ENCODE data around the gene TAS1R1. TPM values are rescaled to one million over a fixed set of nuclear protein-coding genes. Genes with fewer than 3 reads are reported as not detected.
A peak's percentile ranks its signal among the peaks of the same experiment; 100 is the strongest.

TAS1R1 gene
- polyA plus RNA-seq, 1 donor (not counting 4 experiments of a cell fraction or from before 2014, with no cell fraction given) = not detected

DNA sequence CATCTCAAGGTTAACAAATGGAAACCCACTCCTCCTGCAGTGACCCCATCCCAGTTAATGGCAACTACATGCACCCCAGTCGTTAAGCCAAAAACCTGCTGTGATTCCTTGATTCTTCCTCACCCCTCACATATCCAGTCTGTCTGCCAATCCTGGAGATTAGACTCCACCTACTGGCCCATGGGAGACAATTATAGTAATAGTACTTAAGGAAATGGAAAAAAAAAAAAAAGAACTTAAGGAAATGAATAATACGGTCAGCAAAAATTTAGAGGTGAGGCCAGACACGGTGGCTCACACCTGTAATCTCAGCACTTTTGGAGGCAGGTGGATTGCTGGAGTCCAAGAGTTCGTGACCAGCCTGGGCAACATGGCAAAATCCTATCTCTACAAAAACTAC lies 7.8 kb upstream of the TAS1R1 start:
- Histone ChIP-seq H4K20me1 (ENCODE audit: control insufficient read depth, extremely low read depth, insufficient read depth, low read length) (no peaks in the 10 kb centered on the region), H2AFZ (ENCODE audit: control insufficient read depth, low read length) (no peak overlapping the region), H3K27ac (ENCODE audit: control insufficient read depth, insufficient read depth, low read length) (no peak overlapping the region), H3K79me2 (ENCODE audit: control insufficient read depth, insufficient read depth, low read length) (peaks cover 11% of the 10 kb centered on the region), H3K4me1 (ENCODE audit: control insufficient read depth, extremely low read depth, insufficient read depth, low read length) (peaks cover 31% of the 10 kb centered on the region), H3K4me2 (ENCODE audit: control insufficient read depth, extremely low read depth, insufficient read depth, low read depth, low read length) (no peak overlapping the region), H3K9me3 (ENCODE audit: control insufficient read depth, low read depth, low read length) (no peaks in the 10 kb centered on the region), H3K9ac (ENCODE audit: control insufficient read depth, extremely low read depth, insufficient read depth, low read length) (no peak overlapping the region), H3K4me3 (ENCODE audit: control insufficient read depth in 2 of 3, extremely low read depth in 1 of 3, insufficient read depth in 2 of 3, low read depth in 1 of 3, low read length in 3 of 3) (no peak overlapping the region), H3K36me3 (ENCODE audit: control insufficient read depth in 2 of 2, extremely low read depth in 1 of 2, insufficient read depth in 2 of 2, low read length in 2 of 2) (peaks cover 28 to 31% of the 10 kb centered on the region in 2 experiments), H3K27me3 (ENCODE audit: control insufficient read depth, extremely low read depth, insufficient read depth, low read length) (no peaks in the 10 kb centered on the region), H3K9me1 (ENCODE audit: control insufficient read depth, extremely low read depth, insufficient read depth, low read length) (no peaks in the 10 kb centered on the region)
- FAIRE-seq (no peak), DNase-seq (ENCODE audit: low read depth, low spot score) (no peak)
- dilution Hi-C loops (cut with MboI; ENCODE audit: extremely low pct_ligation_motif_present, low sequenced_read_pairs) = no loop called here
- peak in 2 of 3 experiments; percentile 7 to 18 for TF ChIP-seq CTCF (optimal IDR thresholded peaks at IDR 0.05 in 1 of 3, IDR thresholded peaks at IDR 0.05 in 1 of 3, conservative IDR thresholded peaks at IDR 0.05 in 1 of 3; ENCODE audit: extremely low read depth in 1 of 3, insufficient read depth in 2 of 3, low read length in 3 of 3)
- no peak for TF ChIP-seq EZH2 (IDR thresholded peaks at IDR 0.05; ENCODE audit: low read length)

- peak; percentile 76 for FAIRE-seq
- dilution Hi-C loops (cut with MboI; ENCODE audit: extremely low pct_ligation_motif_present, low sequenced_read_pairs) = no loop called here
- H3K27ac ChIP-seq (ENCODE audit: control insufficient read depth, insufficient read depth, low read length) = peak within 1 kb of the TSS; percentile 76
Measured at GRCh38 chr1:6554031-6554906, 838 bp upstream of the TAS1R1 start, which contains the start of gene NOL9. NOL9 (minus strand) TSS chr1:6554513; CDS start chr1:6554502, 11 bp downstream.

More at GRCh38 chr1:6554031-6554906, 838 bp upstream of the TAS1R1 start, which contains the start of gene NOL9:
- peak within 1 kb of the TSS; percentile 97 for H3K4me2 ChIP-seq (ENCODE audit: control insufficient read depth, extremely low read depth, insufficient read depth, low read depth, low read length)
- no peaks in the 10 kb centered on the region for H3K9me1 ChIP-seq (ENCODE audit: control insufficient read depth, extremely low read depth, insufficient read depth, low read length)
- DNase-seq (ENCODE audit: low read depth, low spot score) = peak; percentile 48
- H3K4me1 ChIP-seq (ENCODE audit: control insufficient read depth, extremely low read depth, insufficient read depth, low read length) = peaks cover 11% of the 10 kb centered on the region
- H3K4me3 ChIP-seq (ENCODE audit: control insufficient read depth in 2 of 3, extremely low read depth in 1 of 3, insufficient read depth in 2 of 3, low read depth in 1 of 3, low read length in 3 of 3) = peak within 1 kb of the TSS; percentile 94 to 100 (median 96)
- peak within 1 kb of the TSS; percentile 94 for H3K9ac ChIP-seq (ENCODE audit: control insufficient read depth, extremely low read depth, insufficient read depth, low read length)
- H3K9me3 ChIP-seq (ENCODE audit: control insufficient read depth, low read depth, low read length) = no peaks in the 10 kb centered on the region
- TF ChIP-seq CTCF (optimal IDR thresholded peaks at IDR 0.05 in 1 of 3, IDR thresholded peaks at IDR 0.05 in 1 of 3, conservative IDR thresholded peaks at IDR 0.05 in 1 of 3; ENCODE audit: extremely low read depth in 1 of 3, insufficient read depth in 2 of 3, low read length in 3 of 3) = peak; percentile 83 to 99 (median 87)
- TF ChIP-seq EZH2 (IDR thresholded peaks at IDR 0.05; ENCODE audit: low read length) = no peak
- peaks cover 6 to 14% of the 10 kb centered on the region in 2 experiments for H3K36me3 ChIP-seq (ENCODE audit: control insufficient read depth in 2 of 2, extremely low read depth in 1 of 2, insufficient read depth in 2 of 2, low read length in 2 of 2)
- H2AFZ ChIP-seq (ENCODE audit: control insufficient read depth, low read length) = peak within 1 kb of the TSS; percentile 91
- H3K79me2 ChIP-seq (ENCODE audit: control insufficient read depth, insufficient read depth, low read length) = peaks cover 28% of the 10 kb centered on the region
- H4K20me1 ChIP-seq (ENCODE audit: control insufficient read depth, extremely low read depth, insufficient read depth, low read length) = no peaks in the 10 kb centered on the region
- no peaks in the 10 kb centered on the region for H3K27me3 ChIP-seq (ENCODE audit: control insufficient read depth, extremely low read depth, insufficient read depth, low read length)
